OCI-LY7 (cell line): ENCODE measurements around the gene DDX42. TPM values are rescaled to one million over a fixed set of nuclear protein-coding genes. Genes with fewer than 3 reads are reported as not detected.
"Not testable (repeated sequence)": the region's sequence is repeated elsewhere in the genome, so short reads cannot be mapped to it uniquely, and the experiment has no call there.

Experiments used
- BruUV-seq: library from RNA; stranded (reverse); fragments of 400-500 nt; replicated peaks from 2 replicates; lab custom pipeline; 2021; lab: Mats Ljungman, UMichigan
- CTCF ChIA-PET: fragments of 300-600 bp; sonication (Branson Sonifier 250); formaldehyde crosslinking; loops from one replicate; lab custom pipeline; 2022; ENCODE audit warnings: antibody characterized with exemption; ENCODE audit not compliant: unreplicated experiment; lab: Charles Lee
- POLR2A ChIA-PET: fragments of 300-600 bp; sonication (Branson Sonifier 250); formaldehyde crosslinking; loops from one replicate; lab custom pipeline; 2022; ENCODE audit warnings: antibody characterized with exemption; lab: Charles Lee
- DNase-seq: peaks from one replicate; pipeline ENCODE4 v3.0.0-alpha.2; 2015; ENCODE audit warnings: low spot score
- H2AFZ ChIP-seq: fragments of 200-600 bp; sonication (generic), shearing (Covaris generic); 2 replicates; pipeline ENCODE4 v1.6.1; 2014; ENCODE audit warnings: mild to moderate bottlenecking, antibody characterized with exemption, low read length, moderate library complexity
- H3K27ac ChIP-seq: fragments of 200-600 bp; sonication (generic); 2 replicates; pipeline ENCODE4 v1.5.1; 2014; ENCODE audit warnings: mixed run types, low read depth, mild to moderate bottlenecking, moderate library complexity, low read length, inconsistent platforms; ENCODE audit not compliant: poor library complexity, severe bottlenecking
- H3K36me3 ChIP-seq: fragments of 200-600 bp; sonication (generic); 2 replicates; pipeline ENCODE4 v1.6.1; 2014; ENCODE audit warnings: mild to moderate bottlenecking, antibody characterized with exemption, low read length, moderate library complexity, mixed read lengths; ENCODE audit not compliant: insufficient read depth
- H3K4me1 ChIP-seq: fragments of 200-600 bp; sonication (generic); 2 replicates; pipeline ENCODE4 v1.5.1; 2014; ENCODE audit warnings: mild to moderate bottlenecking, low read length; ENCODE audit not compliant: insufficient read depth, poor library complexity, severe bottlenecking
- H3K4me2 ChIP-seq: fragments of 200-600 bp; sonication (generic); 2 replicates; pipeline ENCODE4 v1.6.1; 2014; ENCODE audit warnings: mild to moderate bottlenecking, low read length
- H3K4me3 ChIP-seq: fragments of 200-600 bp; sonication (generic); 2 replicates; pipeline ENCODE4 v1.5.1; 2014; ENCODE audit warnings: mild to moderate bottlenecking, low read depth, low read length; ENCODE audit not compliant: poor library complexity, severe bottlenecking
- H3K79me2 ChIP-seq: fragments of 200-600 bp; sonication (generic); 2 replicates; pipeline ENCODE4 v1.6.1; 2016; ENCODE audit warnings: low read depth, mild to moderate bottlenecking, low read length, moderate library complexity, mixed read lengths; ENCODE audit not compliant: insufficient read depth
- H3K9me2 ChIP-seq: fragments of 200-600 bp; sonication (generic); 2 replicates; pipeline ENCODE4 v1.6.1; 2016; ENCODE audit warnings: mild to moderate bottlenecking, low read length, mixed read lengths; ENCODE audit not compliant: insufficient read depth
- H3K9me3 ChIP-seq: fragments of 200-600 bp; sonication (generic); 2 replicates; pipeline ENCODE4 v1.6.1; 2014; ENCODE audit warnings: mild to moderate bottlenecking, mixed run types, low read length, mixed read lengths
- H4K20me1 ChIP-seq: fragments of 200-600 bp; sonication (generic); 2 replicates; pipeline ENCODE4 v1.6.1; 2014; ENCODE audit warnings: mild to moderate bottlenecking, antibody characterized with exemption, low read length, moderate library complexity, mixed read lengths; ENCODE audit not compliant: insufficient read depth
- EZH2phosphoT487 ChIP-seq: fragments of 200-600 bp; sonication (generic); IDR thresholded peaks from 2 replicates; pipeline ENCODE4 v1.6.1; 2018; ENCODE audit warnings: low read depth, borderline replicate concordance, mild to moderate bottlenecking, mixed run types, antibody characterized with exemption, low read length, moderate library complexity, mixed read lengths
- intact Hi-C: fragments of 100-400 bp; cut with micrococcal nuclease; formaldehyde crosslinking; loops from one replicate; pipeline ENCODE4 v1.10.0; 2022; ENCODE audit not compliant: unreplicated experiment
- total RNA-seq, 2 experiments: library from RNA; depleted of rRNA in 1 of 2; stranded (reverse); fragments of >200 nt in 1 of 2; shearing (Covaris generic) in 1 of 2; gene quantifications; 2 replicates each; pipeline ENCODE4 v1.2.3, GENCODE V29; 2014 to 2022
- TF ChIP-seq, protein P1 (sequence below): fragments of 200-600 bp; sonication (generic); conservative IDR thresholded peaks from 2 replicates; pipeline ENCODE4 v1.5.1; 2014; ENCODE audit warnings: mild to moderate bottlenecking, antibody characterized with exemption, low read length, moderate library complexity, mixed read lengths

The DDX42 gene
- total RNA-seq, 2 experiments from 2014 or later, result 85.1 to 145 TPM

DNA sequence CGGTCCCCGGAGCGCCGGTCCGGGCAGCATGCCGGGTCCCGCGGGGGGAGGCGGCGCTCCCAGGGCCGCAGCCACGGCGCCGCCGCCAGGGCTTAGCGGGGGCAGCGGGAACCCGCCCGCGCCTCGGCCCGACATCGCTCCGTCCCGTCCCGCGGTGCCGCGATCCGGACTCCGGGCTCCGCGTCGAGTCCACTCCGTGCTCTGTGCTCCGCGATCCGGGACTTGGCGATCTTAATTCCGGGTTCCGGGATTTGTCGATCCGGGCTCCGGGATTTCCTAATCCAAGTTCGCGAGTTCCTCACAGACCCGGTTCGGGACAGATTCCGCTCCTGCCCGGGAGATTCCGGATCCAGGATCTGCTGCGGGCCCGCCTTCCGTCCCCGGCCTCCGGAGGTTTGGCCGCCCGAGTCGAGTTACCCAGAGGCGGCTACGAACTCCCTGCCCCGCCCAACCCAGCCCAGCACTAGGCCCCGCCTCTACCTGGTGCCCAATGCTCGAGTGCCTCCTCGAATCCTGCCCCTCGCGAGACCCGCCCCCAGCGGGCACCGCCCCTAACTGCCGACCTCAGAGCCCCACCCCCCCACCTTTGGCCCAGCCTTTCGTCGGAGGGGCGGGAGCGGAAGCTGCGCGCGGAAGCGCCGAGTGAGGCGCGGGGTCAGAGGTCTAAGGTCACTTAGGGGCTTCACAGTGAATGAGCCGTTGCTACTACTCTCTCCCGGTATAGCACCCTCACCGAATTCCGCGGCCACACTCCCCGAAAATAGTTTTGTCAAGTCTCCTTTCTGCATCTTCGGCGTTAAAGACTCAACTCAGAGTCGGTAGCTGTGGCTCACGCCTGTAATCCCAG lies 68.8 kb downstream of the DDX42 start, which contains the start of gene SMARCD2:
Gene SMARCD2 (minus strand): TSS at position 146 of the 847 bp plus-strand sequence. CDS start 11 bp downstream, at position 135.
- CTCF ChIA-PET, result interaction anchor here (0.9 to 1.0 kb wide), 2 partner anchors 104 to 145 kb away, joined by 3 to 4 read pairs; no protein-coding TSS in a partner anchor
- peaks cover 45% of the 10 kb centered on the region for H3K79me2 ChIP-seq
- peak within 1 kb of the TSS; percentile 68; the same call in 1 of the 2 replicates for H2AFZ ChIP-seq
- H4K20me1 ChIP-seq, result peaks cover 18% of the 10 kb centered on the region
- no peaks in the 10 kb centered on the region for H3K9me2 ChIP-seq
- H3K4me3 ChIP-seq, result peak within 1 kb of the TSS; percentile 99
- peak within 1 kb of the TSS; percentile 97 for H3K27ac ChIP-seq
- BruUV-seq, result no TSS peak
- peaks cover 17% of the 10 kb centered on the region for H3K36me3 ChIP-seq
- H3K4me2 ChIP-seq, result peak within 1 kb of the TSS; percentile 86
- POLR2A ChIA-PET, result interaction anchor here (0.6 to 1.5 kb wide), 9 partner anchors 14 to 609 kb away, joined by 3 to 9 read pairs (median 4); no protein-coding TSS in a partner anchor
- TF ChIP-seq, protein P1, sequence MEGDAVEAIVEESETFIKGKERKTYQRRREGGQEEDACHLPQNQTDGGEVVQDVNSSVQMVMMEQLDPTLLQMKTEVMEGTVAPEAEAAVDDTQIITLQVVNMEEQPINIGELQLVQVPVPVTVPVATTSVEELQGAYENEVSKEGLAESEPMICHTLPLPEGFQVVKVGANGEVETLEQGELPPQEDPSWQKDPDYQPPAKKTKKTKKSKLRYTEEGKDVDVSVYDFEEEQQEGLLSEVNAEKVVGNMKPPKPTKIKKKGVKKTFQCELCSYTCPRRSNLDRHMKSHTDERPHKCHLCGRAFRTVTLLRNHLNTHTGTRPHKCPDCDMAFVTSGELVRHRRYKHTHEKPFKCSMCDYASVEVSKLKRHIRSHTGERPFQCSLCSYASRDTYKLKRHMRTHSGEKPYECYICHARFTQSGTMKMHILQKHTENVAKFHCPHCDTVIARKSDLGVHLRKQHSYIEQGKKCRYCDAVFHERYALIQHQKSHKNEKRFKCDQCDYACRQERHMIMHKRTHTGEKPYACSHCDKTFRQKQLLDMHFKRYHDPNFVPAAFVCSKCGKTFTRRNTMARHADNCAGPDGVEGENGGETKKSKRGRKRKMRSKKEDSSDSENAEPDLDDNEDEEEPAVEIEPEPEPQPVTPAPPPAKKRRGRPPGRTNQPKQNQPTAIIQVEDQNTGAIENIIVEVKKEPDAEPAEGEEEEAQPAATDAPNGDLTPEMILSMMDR, result no peak
- TF ChIP-seq EZH2phosphoT487, result no peak
- peak; percentile 98 for DNase-seq
- H3K9me3 ChIP-seq, result no peaks in the 10 kb centered on the region
- intact Hi-C loops, result loop anchor here (1.0 kb wide), 4 partner anchors 15 to 143 kb away; partner anchors contain the start of genes CCDC47, FTSJ3, PSMC5 and STRADA
- peaks cover 48% of the 10 kb centered on the region for H3K4me1 ChIP-seq

DNA sequence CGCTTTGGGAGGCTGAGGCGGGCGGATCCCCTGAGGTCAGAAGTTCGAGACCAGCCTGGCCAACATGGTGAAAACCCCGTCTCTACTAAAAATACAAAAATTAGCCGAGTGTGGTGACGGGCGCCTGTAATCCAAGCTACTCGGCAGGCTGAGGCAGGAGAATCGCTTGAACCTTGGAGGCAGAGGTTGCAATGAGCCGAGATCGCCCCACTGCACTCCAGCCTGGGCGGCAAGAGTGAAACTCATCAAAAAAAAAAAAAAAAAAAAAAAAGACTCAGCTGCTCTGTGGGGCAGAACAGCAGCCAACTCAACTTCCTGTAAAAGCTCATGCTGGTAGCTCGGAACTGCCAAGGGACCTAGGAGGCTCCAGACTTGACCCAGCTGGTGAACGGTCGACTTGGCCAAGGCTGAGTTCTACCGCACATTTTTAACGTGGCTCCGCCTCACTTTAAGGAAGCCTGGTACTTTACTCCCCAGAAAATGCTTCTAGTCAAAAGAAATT lies 69.5 kb downstream of the DDX42 start:
- peak overlapping the region; percentile 86 for H3K4me2 ChIP-seq
- CTCF ChIA-PET, result interaction anchor here (0.6 to 1.0 kb wide), 3 partner anchors 49 to 145 kb away, joined by 3 to 5 read pairs (median 4); no protein-coding TSS in a partner anchor
- H3K4me3 ChIP-seq, result peak overlapping the region; percentile 99
- not testable (repeated sequence) for BruUV-seq, H3K9me2 ChIP-seq, H3K9me3 ChIP-seq
- DNase-seq, result peak; percentile 94
- intact Hi-C loops, result loop anchor here (1.0 kb wide), 4 partner anchors 16 to 144 kb away; partner anchors contain the start of genes CCDC47, FTSJ3, PSMC5 and STRADA
- H3K4me1 ChIP-seq, result peaks cover 49% of the 10 kb centered on the region
- peaks cover 38% of the 10 kb centered on the region for H3K79me2 ChIP-seq
- H4K20me1 ChIP-seq, result peaks cover 15% of the 10 kb centered on the region
- peaks cover 10% of the 10 kb centered on the region; the same call in 1 of the 2 replicates for H3K36me3 ChIP-seq
- peak overlapping the region; percentile 97 for H3K27ac ChIP-seq
- POLR2A ChIA-PET, result interaction anchor here (0.6 to 1.5 kb wide), 17 partner anchors 15 to 608 kb away, joined by 3 to 9 read pairs (median 4); partner anchors contain the start of genes CCDC47 and DDX42
- H2AFZ ChIP-seq, result peak overlapping the region; percentile 68
